ENCODE results near the gene HAL. TPM values are rescaled to one million over a fixed set of nuclear protein-coding genes. Genes with fewer than 3 reads are reported as not detected.
A peak's percentile ranks its signal among the peaks of the same experiment; 100 is the strongest.

Gene HAL
- total and polyA plus RNA-seq, 4 donors = 1.2 to 7.9 (median 4.2) TPM

GRCh38 chr12:95943330-95943842, 52.8 kb downstream of the HAL start, which contains the start of gene AMDHD1:
AMDHD1 (plus strand) TSS chr12:95943331; CDS start chr12:95943399, 68 bp downstream.
- Histone ChIP-seq H3K4me1 (ENCODE audit: control insufficient read depth in 5 of 5, insufficient read depth in 5 of 5, low read length in 5 of 5) (peaks cover 0 to 8% (median 0%) of the 10 kb centered on the region in 5 donors), H3K9ac (ENCODE audit: insufficient read depth in 1 of 2, low read length in 2 of 2) (peak within 1 kb of the TSS; percentile 55 to 58), H3K9me3 (ENCODE audit: control insufficient read depth in 4 of 4, insufficient read depth in 3 of 4, low read length in 3 of 4) (no peaks in the 10 kb centered on the region), H3K36me3 (ENCODE audit: control insufficient read depth in 4 of 4, insufficient read depth in 4 of 4, low read length in 4 of 4) (no peaks in the 10 kb centered on the region), H3K27ac (ENCODE audit: low read depth in 1 of 2, low read length in 1 of 2) (peak within 1 kb of the TSS in 1 of 2 donors; percentile 95), H3K4me3 (peak within 1 kb of the TSS; percentile 76), H3K27me3 (ENCODE audit: control insufficient read depth in 3 of 3, insufficient read depth in 3 of 3, low read length in 2 of 3) (peaks cover 0 to 13% (median 9%) of the 10 kb centered on the region in 3 donors)
- ATAC-seq (ENCODE audit: insufficient read depth, low FRiP score) = peak; percentile 75
- peak; percentile 50 to 71 (median 65) for DNase-seq
- 0 to 1% methylated on average over 29 to 38 of the region's 38 CpGs for WGBS, 2 donors
- TF ChIP-seq CTCF (IDR thresholded peaks at IDR 0.05; ENCODE audit: control extremely low read depth, extremely low read depth) = no peak

DNA sequence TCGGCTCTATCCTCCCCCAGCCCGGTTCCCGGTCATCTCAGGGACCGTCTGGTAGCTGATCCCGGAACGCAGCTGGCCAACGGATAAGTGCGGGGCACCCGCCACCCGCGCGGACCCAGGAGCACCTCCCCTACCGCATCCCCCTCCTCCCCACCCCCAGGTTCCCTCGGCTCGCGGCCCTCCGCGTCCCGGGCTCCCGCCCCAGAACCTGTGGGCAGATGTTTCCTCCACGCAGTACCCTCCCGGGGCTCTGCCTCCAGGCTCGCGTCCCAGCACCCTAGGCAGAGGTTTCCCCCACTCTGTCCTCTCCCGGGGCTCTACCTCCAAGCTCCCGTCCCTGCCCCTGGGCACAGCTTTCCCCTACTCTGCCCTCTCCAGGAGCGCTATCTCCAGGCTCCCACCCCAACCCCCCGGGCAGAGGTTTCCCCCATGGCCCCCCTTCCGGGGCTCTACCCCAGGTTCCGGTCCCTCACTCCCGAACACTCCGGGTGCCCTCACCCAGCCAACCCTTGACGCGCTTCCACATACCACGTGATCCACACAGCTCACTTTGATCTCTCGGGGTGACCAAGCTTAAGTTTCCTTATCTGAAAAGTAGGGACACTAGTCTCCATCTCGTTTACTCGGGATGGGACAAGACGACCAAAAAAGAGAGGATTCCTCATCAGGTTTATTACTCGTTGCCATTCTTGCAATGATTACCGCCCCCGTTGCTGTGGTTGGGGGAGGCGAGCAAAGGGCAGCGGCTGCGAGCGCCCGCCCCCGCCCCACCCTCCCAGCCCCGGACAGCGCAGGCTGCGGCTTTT, 53.4 kb downstream of the HAL start, which contains the start of gene CCDC38:
Gene CCDC38 (minus strand): TSS at position 91 of the 806 bp plus-strand sequence. CDS start 6,105 bp downstream, outside the sequence.
- peaks cover 0 to 13% (median 9%) of the 10 kb centered on the region in 3 donors for H3K27me3 ChIP-seq (ENCODE audit: control insufficient read depth in 3 of 3, insufficient read depth in 3 of 3, low read length in 2 of 3)
- peaks cover 0 to 8% (median 0%) of the 10 kb centered on the region in 5 donors for H3K4me1 ChIP-seq (ENCODE audit: control insufficient read depth in 5 of 5, insufficient read depth in 5 of 5, low read length in 5 of 5)
- 0% methylated on average over 44 to 51 of the region's 51 CpGs for WGBS, 2 donors
- ATAC-seq (ENCODE audit: insufficient read depth, low FRiP score) = peak; percentile 95
- peak within 1 kb of the TSS; percentile 55 to 58 for H3K9ac ChIP-seq (ENCODE audit: insufficient read depth in 1 of 2, low read length in 2 of 2)
- DNase-seq = peak; percentile 72 to 77 (median 77)
- H3K27ac ChIP-seq (ENCODE audit: low read depth in 1 of 2, low read length in 1 of 2) = peak within 1 kb of the TSS in 1 of 2 donors; percentile 95
- H3K36me3 ChIP-seq (ENCODE audit: control insufficient read depth in 4 of 4, insufficient read depth in 4 of 4, low read length in 4 of 4) = no peaks in the 10 kb centered on the region
- no peak for TF ChIP-seq CTCF (IDR thresholded peaks at IDR 0.05; ENCODE audit: control extremely low read depth, extremely low read depth)
- peak within 1 kb of the TSS; percentile 76 for H3K4me3 ChIP-seq
- no peaks in the 10 kb centered on the region for H3K9me3 ChIP-seq (ENCODE audit: control insufficient read depth in 4 of 4, insufficient read depth in 3 of 4, low read length in 3 of 4)

DNA sequence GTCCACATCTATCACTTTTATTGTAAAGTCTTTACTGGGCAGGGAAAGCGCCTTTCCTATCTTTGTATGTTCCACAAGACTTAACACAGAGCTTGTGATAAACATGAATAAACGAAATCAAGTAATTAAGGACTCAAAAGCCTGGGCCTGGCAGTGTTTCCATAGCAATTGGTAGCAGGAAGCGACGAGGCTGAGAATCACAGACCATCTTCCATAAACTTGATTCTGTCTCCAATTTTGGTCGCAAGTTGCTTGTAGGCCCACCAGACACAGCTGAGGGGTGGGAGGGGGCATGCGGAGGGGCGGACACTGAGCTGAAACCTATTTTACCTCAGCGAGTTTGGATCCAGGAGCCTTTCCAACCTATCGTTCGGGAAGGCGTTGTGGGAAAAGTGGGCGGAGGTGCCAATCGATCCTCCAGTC, 54.0 kb downstream of the HAL start:
- WGBS, 2 donors = 7 to 10% methylated on average over 13 of the region's 13 CpGs
- H3K4me1 ChIP-seq (ENCODE audit: control insufficient read depth in 5 of 5, insufficient read depth in 5 of 5, low read length in 5 of 5) = peaks cover 0 to 8% (median 0%) of the 10 kb centered on the region in 5 donors
- H3K27ac ChIP-seq (ENCODE audit: low read depth in 1 of 2, low read length in 1 of 2) = peak overlapping the region in 1 of 2 donors; percentile 95
- H3K4me3 ChIP-seq = peak overlapping the region; percentile 76
- ATAC-seq (ENCODE audit: insufficient read depth, low FRiP score) (no peak), DNase-seq (peak in 2 of 3 donors; percentile 20 to 48)
- no peaks in the 10 kb centered on the region for H3K36me3 ChIP-seq (ENCODE audit: control insufficient read depth in 4 of 4, insufficient read depth in 4 of 4, low read length in 4 of 4)
- no peak for TF ChIP-seq CTCF (IDR thresholded peaks at IDR 0.05; ENCODE audit: control extremely low read depth, extremely low read depth)
- no peaks in the 10 kb centered on the region for H3K9me3 ChIP-seq (ENCODE audit: control insufficient read depth in 4 of 4, insufficient read depth in 3 of 4, low read length in 3 of 4)
- peaks cover 0 to 13% (median 9%) of the 10 kb centered on the region in 3 donors for H3K27me3 ChIP-seq (ENCODE audit: control insufficient read depth in 3 of 3, insufficient read depth in 3 of 3, low read length in 2 of 3)
- peak overlapping the region; percentile 55 to 58 for H3K9ac ChIP-seq (ENCODE audit: insufficient read depth in 1 of 2, low read length in 2 of 2)

Measured in lung (tissue), 12 donors.